ENCODE results near the gene FHOD3. TPM values are rescaled to one million over a fixed set of nuclear protein-coding genes. Genes with fewer than 3 reads are reported as not detected.

Gene FHOD3
- total and polyA plus RNA-seq, 2 of the 4 experiments (the other 2 are of a cell fraction) = 14.6 to 16.0 TPM

DNA sequence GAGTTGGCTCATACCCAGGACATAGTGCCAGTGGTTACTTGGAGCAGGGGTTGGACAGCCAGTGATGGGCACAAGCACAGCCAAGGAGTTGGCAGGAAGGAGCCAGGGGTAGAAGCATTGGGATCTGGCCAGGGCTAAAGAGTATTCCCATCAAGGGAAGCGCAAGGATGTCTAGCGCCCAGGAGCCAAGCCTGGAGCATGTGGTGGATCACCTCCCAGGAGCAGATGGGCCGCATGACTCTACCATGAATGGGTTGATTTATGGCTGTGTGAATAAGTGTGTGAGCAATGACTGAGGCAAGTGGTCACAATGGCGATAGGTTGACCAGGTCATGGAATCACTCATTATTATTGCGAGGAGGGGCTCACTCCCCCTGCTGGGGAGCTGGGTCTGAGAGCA lies 111.1 kb downstream of the FHOD3 start:
- no peaks in the 10 kb centered on the region for H3K9me3 ChIP-seq (ENCODE audit: control insufficient read depth, insufficient read depth, low read length)
- H3K56ac ChIP-seq (ENCODE audit: extremely low read depth, insufficient read depth, low read length) = no peak overlapping the region
- POLR2A ChIA-PET (ENCODE audit: unreplicated experiment) = no interaction called here
- no peak overlapping the region for H2BK15ac ChIP-seq (ENCODE audit: low read depth, low read length)
- H3K4me3 ChIP-seq (ENCODE audit: insufficient read depth, low read depth, low read length) = no peak overlapping the region
- dilution Hi-C loops (cut with HindIII; ENCODE audit: low sequenced_read_pairs, unreplicated experiment) = no loop called here
- TF ChIP-seq SMC3 (IDR thresholded peaks at IDR 0.05; ENCODE audit: low read depth, low read length) = no peak
- TF ChIP-seq RFX5 (IDR thresholded peaks at IDR 0.05; ENCODE audit: low read depth, low read length) = no peak
- TF ChIP-seq, protein P1, sequence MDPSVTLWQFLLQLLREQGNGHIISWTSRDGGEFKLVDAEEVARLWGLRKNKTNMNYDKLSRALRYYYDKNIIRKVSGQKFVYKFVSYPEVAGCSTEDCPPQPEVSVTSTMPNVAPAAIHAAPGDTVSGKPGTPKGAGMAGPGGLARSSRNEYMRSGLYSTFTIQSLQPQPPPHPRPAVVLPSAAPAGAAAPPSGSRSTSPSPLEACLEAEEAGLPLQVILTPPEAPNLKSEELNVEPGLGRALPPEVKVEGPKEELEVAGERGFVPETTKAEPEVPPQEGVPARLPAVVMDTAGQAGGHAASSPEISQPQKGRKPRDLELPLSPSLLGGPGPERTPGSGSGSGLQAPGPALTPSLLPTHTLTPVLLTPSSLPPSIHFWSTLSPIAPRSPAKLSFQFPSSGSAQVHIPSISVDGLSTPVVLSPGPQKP (IDR thresholded peaks at IDR 0.05; ENCODE audit: borderline replicate concordance, low read depth, low read length) = no peak
- no peak for TF ChIP-seq BHLHE40 (IDR thresholded peaks at IDR 0.05; ENCODE audit: low read depth, low read length)
- no peak for TF ChIP-seq POLR2A (IDR thresholded peaks at IDR 0.05; ENCODE audit: low read depth, low read length)
- TF ChIP-seq MAFK (IDR thresholded peaks at IDR 0.05; ENCODE audit: low read depth, low read length) = no peak
- TF ChIP-seq MAZ (IDR thresholded peaks at IDR 0.05; ENCODE audit: borderline replicate concordance, low read depth, low read length) = no peak
- TF ChIP-seq CHD1 (IDR thresholded peaks at IDR 0.05; ENCODE audit: low read depth, low read length) = no peak
- TF ChIP-seq MXI1 (IDR thresholded peaks at IDR 0.05; ENCODE audit: borderline replicate concordance, low read depth, low read length) = no peak
- no peak for TF ChIP-seq NFE2L2 (IDR thresholded peaks at IDR 0.05; ENCODE audit: low read depth, low read length)
- TF ChIP-seq RAD21 (IDR thresholded peaks at IDR 0.05; ENCODE audit: low read length) = no peak
- no peak for TF ChIP-seq FOS (IDR thresholded peaks at IDR 0.05; ENCODE audit: low read depth, low read length)
- no peak for TF ChIP-seq RCOR1 (IDR thresholded peaks at IDR 0.05; ENCODE audit: insufficient replicate concordance, low read length)
- 96% methylated on average over 3 of the region's 5 CpGs; no CpG with 5 or more reads in 1 of the 2 experiments for WGBS, 2 experiments (ENCODE audit: extremely low coverage in 2 of 2, insufficient read length in 1 of 2)
- H3K27ac ChIP-seq (ENCODE audit: insufficient read depth, low read length) = no peak overlapping the region
- H2BK120ac ChIP-seq (ENCODE audit: low read depth, low read length) = no peak overlapping the region
- no peak overlapping the region for H3K18ac ChIP-seq (ENCODE audit: low read depth, low read length)
- no peak for DNase-seq
- no peak overlapping the region for H2BK20ac ChIP-seq (ENCODE audit: low read depth, low read length)
- no peak overlapping the region for H2BK5ac ChIP-seq (ENCODE audit: low read depth, low read length, poor library complexity, severe bottlenecking)
- H4K8ac ChIP-seq (ENCODE audit: low read depth in 2 of 2, low read length in 2 of 2) = no peak overlapping the region
- H3K4ac ChIP-seq (ENCODE audit: low read depth, low read length) = no peak overlapping the region
- no peak overlapping the region for H3K14ac ChIP-seq (replicated peaks; ENCODE audit: low read depth, low read length)
- H4K5ac ChIP-seq (ENCODE audit: low read depth, low read length) = no peak overlapping the region
- CTCF ChIA-PET = no interaction called here
- no peak for ATAC-seq (ENCODE audit: low read depth)
- H3K9me1 ChIP-seq (ENCODE audit: insufficient read depth, low read length) = peaks cover 3% of the 10 kb centered on the region; the same call in 1 of the 2 replicates
- in situ Hi-C loops (cut with MboI; ENCODE audit: low sequenced_read_pairs) = no loop called here
- no peak overlapping the region for H3K23ac ChIP-seq (ENCODE audit: low read depth, low read length)
- intact Hi-C loops (cut with micrococcal nuclease) = no loop called here
- no TSS peak for BruUV-seq (replicated peaks)
- H3K27me3 ChIP-seq (ENCODE audit: control insufficient read depth, insufficient read depth, low read length) = no peaks in the 10 kb centered on the region
- no peak overlapping the region for H3K9ac ChIP-seq (ENCODE audit: low read depth, low read length)
- H3K79me1 ChIP-seq (ENCODE audit: low read depth in 1 of 2, low read length in 2 of 2) = no peaks in the 10 kb centered on the region
- no peak overlapping the region for H2AK5ac ChIP-seq (ENCODE audit: low read depth, low read length)
- H2AFZ ChIP-seq (replicated peaks; ENCODE audit: low read length, poor library complexity) = no peak overlapping the region
- H4K20me1 ChIP-seq (ENCODE audit: insufficient read depth, low read length) = no peaks in the 10 kb centered on the region; the same call in 1 of the 2 replicates
- no peaks in the 10 kb centered on the region for H3K36me3 ChIP-seq (ENCODE audit: control insufficient read depth, insufficient read depth, low read length)
- H3K4me2 ChIP-seq (ENCODE audit: low read depth, low read length) = no peak overlapping the region
- no peaks in the 10 kb centered on the region for H3K4me1 ChIP-seq (ENCODE audit: control insufficient read depth, insufficient read depth, low read length)
- no peak overlapping the region for H4K91ac ChIP-seq (ENCODE audit: insufficient read depth, low read depth, low read length)
- no peak overlapping the region for H2AK9ac ChIP-seq (replicated peaks; ENCODE audit: low read depth, low read length, poor library complexity)

Measured in IMR-90 (cell line).